HG03039 (cell line): ENCODE results near the gene RNF225.
"Not testable (repeated sequence)": the region's sequence is repeated elsewhere in the genome, so short reads cannot be mapped to it uniquely, and the experiment has no call there.

Experiments used
- ATAC-seq: cut with Tn5 transposase; IDR thresholded peaks from one replicate; pipeline ENCODE4 v1.9.1; 2021; ENCODE audit warnings: mild to moderate bottlenecking, moderate library complexity; ENCODE audit not compliant: unreplicated experiment

The RNF225 gene

GRCh38 chr19:58361900-58362271 lies 33.6 kb upstream of the RNF225 start:
- ATAC-seq = no peak

DNA sequence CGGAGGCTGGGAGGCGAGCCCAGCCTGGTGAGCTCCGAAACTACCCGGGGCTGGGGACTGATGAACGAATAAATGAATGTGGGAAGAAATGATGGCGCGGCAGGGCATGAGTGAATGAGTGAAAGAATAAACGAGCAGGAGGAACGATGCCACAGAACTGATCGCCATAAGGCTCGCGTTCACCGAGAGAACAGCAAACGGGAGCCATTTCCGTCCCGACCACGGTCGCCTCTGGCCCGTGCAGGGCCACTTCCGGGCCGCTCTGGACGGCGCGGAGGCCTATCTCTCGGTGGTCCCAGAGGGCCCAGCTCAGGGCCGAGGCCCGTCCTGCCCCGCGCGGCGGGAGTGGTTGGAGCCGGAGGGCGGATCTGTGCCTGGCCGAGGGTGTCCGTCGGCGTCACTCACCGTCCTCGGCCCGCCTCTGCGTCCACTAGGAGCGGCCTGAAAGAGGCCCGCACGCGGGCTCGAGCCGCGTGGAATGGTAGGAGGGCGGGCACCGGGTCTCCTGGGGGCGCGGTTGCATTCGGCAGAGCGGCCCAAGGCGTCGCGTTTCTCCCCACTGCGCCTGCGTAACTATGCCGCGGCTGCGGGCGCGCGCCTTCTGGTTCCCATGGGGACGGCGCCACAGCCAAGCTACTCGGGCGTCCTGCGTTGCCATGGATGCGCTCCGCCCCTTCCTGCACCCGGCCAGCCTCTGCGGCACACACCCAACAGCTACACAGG lies 33.0 kb upstream of the RNF225 start, which contains the start of gene ZNF497:
Gene ZNF497, minus strand, starts transcription at position 480 of the 723 bp plus-strand sequence. CDS start 5,116 bp downstream, outside the sequence.
- peak; percentile 86 for ATAC-seq

DNA sequence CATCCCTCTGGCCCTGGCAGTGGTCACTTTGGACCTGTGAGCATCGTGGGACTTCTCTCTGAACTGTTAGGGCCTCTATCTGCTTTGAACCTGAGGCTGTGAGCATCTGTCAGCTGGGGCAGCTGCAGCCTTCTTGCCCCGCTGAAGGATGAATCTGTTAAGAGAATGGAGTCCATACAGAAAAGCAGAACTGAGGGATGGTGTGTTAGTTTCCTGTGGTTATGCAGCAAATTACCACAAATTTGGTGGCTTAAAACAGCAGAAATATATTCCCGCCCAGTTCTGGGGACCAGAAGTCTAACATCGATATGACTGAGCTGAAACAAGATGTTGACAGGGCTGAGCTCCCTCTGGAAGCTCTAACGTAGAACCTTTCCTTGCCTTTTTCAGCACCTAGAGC lies 31.3 kb upstream of the RNF225 start:
- no peak for ATAC-seq

DNA sequence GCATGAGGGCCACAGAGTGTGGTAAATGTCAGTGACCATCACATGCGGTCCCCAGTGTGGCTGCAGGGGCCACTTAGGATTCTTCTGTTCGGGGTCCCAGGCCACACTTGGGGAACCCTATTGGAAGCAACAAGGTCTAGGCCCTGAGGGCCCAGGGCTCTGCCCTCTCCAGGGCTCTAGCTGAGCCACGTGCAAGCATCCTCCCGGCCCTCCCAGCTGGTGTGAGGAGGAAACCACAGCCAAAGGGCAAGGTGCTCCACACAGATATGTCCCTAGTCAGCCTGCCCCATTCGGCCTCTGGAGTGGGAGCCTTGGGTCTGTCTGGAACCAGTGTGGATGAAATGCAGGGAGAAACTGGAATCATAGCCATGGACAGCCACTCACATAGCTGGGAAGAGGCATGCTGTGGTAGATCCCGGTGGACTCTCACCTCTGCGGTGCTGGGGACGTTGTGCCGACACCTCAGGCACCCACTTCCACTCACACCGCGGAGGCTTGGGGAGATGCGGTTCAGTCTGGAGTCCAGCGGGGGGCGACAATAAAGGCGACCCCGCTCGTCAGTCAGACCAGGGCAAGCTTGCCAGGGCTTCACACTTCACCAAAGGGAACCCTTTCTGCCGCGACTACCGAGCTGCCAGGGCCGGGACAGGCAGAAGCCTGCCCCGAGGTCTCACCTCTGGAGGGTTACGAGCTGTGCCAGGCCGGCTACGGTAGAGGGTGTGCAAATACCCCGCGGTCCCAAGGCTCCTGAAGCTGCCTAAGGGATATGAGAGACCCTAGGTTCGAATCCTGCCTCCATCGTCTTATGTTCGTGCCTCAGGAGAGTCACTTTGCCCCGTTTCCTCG lies 28.6 kb upstream of the RNF225 start:
- no peak for ATAC-seq

DNA sequence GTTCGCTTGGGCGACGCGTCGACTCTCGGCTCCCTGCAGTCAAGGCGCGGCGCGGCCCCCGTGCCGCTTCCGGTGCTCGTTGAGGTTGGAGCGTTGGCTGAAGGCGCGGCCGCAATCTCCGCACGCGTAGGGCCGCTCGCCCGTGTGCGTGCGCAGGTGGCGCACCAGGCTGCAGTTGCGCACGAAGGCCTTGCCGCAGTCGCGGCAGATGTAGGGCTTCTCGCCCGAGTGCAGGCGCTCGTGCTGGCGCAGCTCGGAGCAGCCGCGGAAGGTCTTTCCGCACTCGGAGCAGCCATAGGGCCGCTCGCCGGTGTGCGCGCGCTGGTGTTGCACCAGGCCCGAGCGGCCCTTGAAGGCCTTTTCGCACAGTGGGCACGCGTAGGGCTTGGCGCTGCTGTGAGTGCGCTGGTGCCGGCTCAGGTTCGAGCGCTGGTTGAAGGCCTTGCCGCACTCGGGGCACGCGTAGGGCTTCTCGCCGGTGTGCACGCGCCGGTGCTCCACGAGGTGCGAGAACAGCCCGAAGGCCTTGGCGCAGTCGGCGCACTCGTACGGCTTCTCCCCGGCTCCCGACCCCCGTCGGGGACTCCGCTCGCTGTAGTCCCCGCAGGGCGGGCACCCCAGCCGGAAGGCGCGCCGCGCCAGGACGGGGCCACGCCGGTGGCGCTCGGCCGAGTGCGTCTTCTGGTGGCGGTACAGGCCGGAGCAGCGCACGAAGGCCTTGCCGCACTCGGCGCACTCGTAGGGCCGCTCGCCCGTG lies 27.6 kb upstream of the RNF225 start:
- ATAC-seq = no peak

- no peak for ATAC-seq
Observed at GRCh38 chr19:58368561-58369360, 26.7 kb upstream of the RNF225 start.

- no peak for ATAC-seq
Observed at GRCh38 chr19:58372311-58373133, 22.9 kb upstream of the RNF225 start.

DNA sequence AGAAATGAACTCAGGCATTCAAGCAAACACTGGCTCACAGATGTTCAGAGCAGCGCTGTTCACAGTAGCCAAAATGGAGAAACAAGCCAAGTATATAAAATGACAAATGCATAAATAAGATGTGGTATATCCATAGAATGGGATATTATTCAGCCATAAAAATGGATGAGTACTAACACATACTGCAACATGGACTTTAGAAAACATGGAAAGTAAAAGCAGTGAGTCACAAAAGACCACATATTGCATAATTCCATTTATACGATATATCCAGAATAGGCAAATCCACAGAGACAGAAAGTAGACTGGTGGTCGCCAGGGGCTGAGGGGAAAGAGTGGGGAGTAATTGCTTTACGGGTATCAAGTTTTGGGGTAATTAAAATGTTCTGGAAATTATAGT lies 21.3 kb upstream of the RNF225 start:
- no peak for ATAC-seq

- ATAC-seq = not testable (repeated sequence)
Observed at GRCh38 chr19:58376724-58377123, 18.7 kb upstream of the RNF225 start.

DNA sequence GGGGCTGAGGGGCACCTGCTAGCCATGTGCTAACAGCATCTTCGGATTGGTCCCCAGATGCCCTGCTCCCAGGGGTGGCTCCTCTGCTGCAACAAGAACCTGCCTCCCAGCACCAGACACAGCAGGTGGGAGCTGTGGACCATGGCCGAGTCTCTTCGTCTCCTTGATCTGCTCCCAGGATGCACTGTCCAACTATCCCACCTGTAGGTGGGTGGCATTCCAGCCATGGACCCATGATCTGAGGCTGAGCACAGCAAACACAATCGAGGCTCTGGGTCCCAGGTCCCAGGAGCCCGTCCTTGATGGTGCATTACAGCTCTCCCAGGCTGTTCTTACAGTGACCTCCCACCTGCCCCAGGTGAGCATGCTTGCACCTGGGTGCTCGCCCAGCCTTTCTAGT lies 16.2 kb upstream of the RNF225 start:
- ATAC-seq = no peak

- ATAC-seq = no peak
Observed at GRCh38 chr19:58380037-58380661, 15.3 kb upstream of the RNF225 start.

GRCh38 chr19:58380662-58381459 lies 14.6 kb upstream of the RNF225 start, which contains the start of gene ZNF837:
TSS of gene ZNF837 (minus strand) at chr19:58381030. CDS start at chr19:58369332, 11,698 bp downstream.
- peak; percentile 71 for ATAC-seq

DNA sequence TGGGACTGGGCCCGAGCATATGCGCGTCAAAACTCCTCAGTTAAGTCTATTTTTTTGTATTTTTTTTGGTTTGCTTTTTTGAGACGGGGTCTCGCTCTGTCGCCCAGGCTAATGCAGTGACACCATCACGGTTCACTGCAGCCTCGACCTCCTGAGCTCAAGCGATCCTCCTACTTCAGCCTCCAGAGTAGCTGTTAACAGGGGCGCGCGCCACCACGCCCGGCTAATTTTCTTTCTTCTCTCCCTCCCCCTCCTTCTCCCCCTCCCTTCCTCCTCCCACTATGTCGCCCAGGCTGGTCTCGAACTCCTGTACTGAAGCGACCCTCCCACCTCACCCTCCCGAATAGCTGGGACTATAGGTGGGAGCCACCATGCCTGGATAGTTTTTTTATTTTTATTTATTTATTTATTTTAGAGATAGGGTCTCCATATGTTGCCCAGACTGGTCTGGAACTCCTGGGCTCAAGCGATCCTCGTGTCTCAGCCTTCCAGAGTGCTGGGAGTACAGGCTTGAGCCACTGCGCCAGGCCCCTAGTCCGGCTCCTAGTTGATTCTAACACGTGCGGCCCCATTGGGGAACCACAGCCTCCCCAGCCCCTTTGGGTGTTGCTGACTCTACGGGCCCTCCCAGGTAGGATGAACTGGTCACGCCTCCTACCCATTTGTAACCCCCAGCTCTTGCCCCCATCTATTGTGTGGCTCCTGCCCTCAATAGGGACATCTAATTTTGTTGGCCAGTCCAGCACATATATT lies 13.8 kb upstream of the RNF225 start:
- no peak for ATAC-seq

DNA sequence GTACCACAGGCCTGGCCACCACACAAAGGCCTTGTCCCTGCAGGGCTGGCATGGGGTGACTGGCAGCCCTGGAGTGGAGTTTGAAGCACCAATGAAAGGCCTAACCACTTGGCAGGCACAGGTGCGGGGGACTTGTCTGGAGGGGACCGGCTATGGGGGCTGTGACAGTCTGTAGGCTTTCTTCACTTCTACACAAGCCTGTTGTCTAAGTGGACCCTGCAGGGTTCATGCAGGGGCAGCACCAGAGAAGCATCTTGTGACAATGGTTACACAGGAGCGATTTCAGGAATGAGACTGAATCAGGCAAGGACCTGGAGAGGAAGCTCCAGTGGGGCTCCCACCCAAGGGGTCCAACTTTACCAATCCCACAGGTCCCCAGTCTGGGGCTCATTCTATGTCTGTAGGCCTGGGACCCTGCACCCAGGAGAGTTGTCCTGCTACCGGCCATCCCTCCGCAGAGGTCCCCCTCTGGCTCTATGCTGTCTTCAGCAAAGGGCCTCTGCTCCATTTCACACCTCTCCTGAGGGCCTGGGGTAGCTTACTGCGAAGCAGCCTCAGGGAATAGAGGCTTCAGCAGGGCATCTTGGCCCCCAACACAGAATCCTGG lies 12.4 kb upstream of the RNF225 start:
- no peak for ATAC-seq

GRCh38 chr19:58385313-58385890 lies 10.1 kb upstream of the RNF225 start:
- ATAC-seq = no peak

GRCh38 chr19:58385891-58386575 lies 9.4 kb upstream of the RNF225 start:
- ATAC-seq = peak; percentile 1
